GM12878 (cell line): ENCODE results near the gene SPTLC3. TPM values are rescaled to one million over a fixed set of nuclear protein-coding genes. Genes with fewer than 3 reads are reported as not detected.

ENCODE experiments used
- ATAC-seq: fragments of 200-7000 bp; cut with Tn5 transposase; 3 replicates; pipeline ENCODE4 v1.9.1; 2020; ENCODE audit warnings: mild to moderate bottlenecking, moderate library complexity
- BruUV-seq: library from RNA; stranded (reverse); fragments of 400-500 nt; replicated peaks from 2 replicates; lab custom pipeline; 2021; lab: Mats Ljungman, UMichigan
- CTCF ChIA-PET: fragments of 300-600 bp; sonication (Branson Sonifier 250); formaldehyde crosslinking; extraction: SDS; loops from one replicate; lab custom pipeline; 2021; ENCODE audit warnings: inconsistent platforms; lab: Yijun Ruan, JAX
- POLR2A ChIA-PET: fragments of 350-600 bp; formaldehyde crosslinking; extraction: SDS; loops from one replicate; lab custom pipeline; 2021; ENCODE audit warnings: inconsistent platforms; lab: Charles Lee
- RAD21 ChIA-PET: fragments of 300-600 bp; sonication (Branson Sonifier 250); formaldehyde crosslinking; loops from one replicate; lab custom pipeline; 2023; ENCODE audit warnings: antibody characterized with exemption; ENCODE audit not compliant: unreplicated experiment; lab: Charles Lee
- SMC1A ChIA-PET: fragments of 300-600 bp; sonication (Branson Sonifier 250); formaldehyde crosslinking; loops from one replicate; lab custom pipeline; 2023; ENCODE audit not compliant: unreplicated experiment, uncharacterized antibody; lab: Charles Lee
- DNase-seq: peaks from one replicate; pipeline ENCODE4 v3.0.0-alpha.2; 2011; ENCODE audit warnings: low read depth, low spot score
- FAIRE-seq: peaks from 3 replicates; lab custom pipeline; 2011; peaks lifted over from hg19 to GRCh38; lab: Jason Lieb, UNC
- H2AFZ ChIP-seq: 2 replicates; pipeline ENCODE4 v1.6.0; 2011; ENCODE audit warnings: low read depth, low read length, control low read depth; ENCODE audit not compliant: control insufficient read depth
- H3K27ac ChIP-seq: 2 replicates; pipeline ENCODE4 v1.5.1; 2011; ENCODE audit warnings: control low read depth; ENCODE audit not compliant: control insufficient read depth, insufficient read depth
- H3K27me3 ChIP-seq, 2 experiments: replicated peaks in 1 of 2; 2 replicates each; pipeline versions ENCODE4 v1.6.0 to v1.6.1; 2011; ENCODE audit warnings: low read length in 1 of 2; ENCODE audit not compliant: control insufficient read depth in 2 of 2, insufficient read depth in 2 of 2
- H3K36me3 ChIP-seq, 2 experiments: 2 replicates each; pipeline ENCODE4 v1.5.1; 2011; ENCODE audit warnings: low read length in 1 of 2; ENCODE audit not compliant: control insufficient read depth in 2 of 2, insufficient read depth in 2 of 2
- H3K4me1 ChIP-seq: 2 replicates; pipeline ENCODE4 v1.6.1; 2011; ENCODE audit warnings: mild to moderate bottlenecking, low read length, moderate library complexity, mixed read lengths; ENCODE audit not compliant: control insufficient read depth, insufficient read depth
- H3K4me2 ChIP-seq: 2 replicates; pipeline ENCODE4 v1.6.0; 2011; ENCODE audit warnings: control low read depth; ENCODE audit not compliant: control insufficient read depth, insufficient read depth
- H3K4me3 ChIP-seq: fragments of 200-600 bp; sonication (generic); 2 replicates; pipeline ENCODE4 v1.5.1; 2016
- H3K79me2 ChIP-seq: 2 replicates; pipeline ENCODE4 v1.6.0; 2011; ENCODE audit warnings: low read length; ENCODE audit not compliant: control insufficient read depth, insufficient read depth
- H3K9ac ChIP-seq: 2 replicates; pipeline ENCODE4 v1.8.0; 2011; ENCODE audit warnings: low read length, control low read depth, mixed read lengths; ENCODE audit not compliant: control insufficient read depth, insufficient read depth
- H3K9me3 ChIP-seq: replicated peaks from 3 replicates; pipeline ENCODE4 v1.5.1; 2011; ENCODE audit warnings: mild to moderate bottlenecking, low read length; ENCODE audit not compliant: control insufficient read depth, insufficient read depth
- H4K20me1 ChIP-seq: 2 replicates; pipeline ENCODE4 v1.6.0; 2011; ENCODE audit not compliant: control insufficient read depth, insufficient read depth
- BACH1 ChIP-seq: fragments of 450-650 bp; IDR thresholded peaks from 2 replicates; pipeline ENCODE4 v1.6.1; 2017; ENCODE audit warnings: mild to moderate bottlenecking, borderline replicate concordance
- CREB1 ChIP-seq: IDR thresholded peaks from 2 replicates; pipeline ENCODE4 v1.6.1; 2012; ENCODE audit warnings: low read depth, mild to moderate bottlenecking, inconsistent platforms
- ESRRA ChIP-seq: IDR thresholded peaks from 2 replicates; pipeline ENCODE4 v1.6.1; 2012; ENCODE audit warnings: mild to moderate bottlenecking, low read length, improper control_type of control experiment
- MXI1 ChIP-seq: fragments of 150-350 bp; IDR thresholded peaks from 2 replicates; pipeline ENCODE4 v1.6.1; 2011; ENCODE audit warnings: low read depth, mild to moderate bottlenecking, inconsistent platforms, low read length, improper control_type of control experiment
- RELA ChIP-seq: fragments of 450-650 bp; IDR thresholded peaks from 2 replicates; pipeline ENCODE4 v1.8.0; 2014; ENCODE audit warnings: borderline replicate concordance; ENCODE audit not compliant: partially characterized antibody
- RUNX3 ChIP-seq: IDR thresholded peaks from 2 replicates; pipeline ENCODE4 v1.6.1; 2012; ENCODE audit warnings: low read length, inconsistent platforms
- SUZ12 ChIP-seq: fragments of 200-600 bp; sonication (generic); IDR thresholded peaks from one replicate; pipeline ENCODE4 v1.6.1; 2018; ENCODE audit warnings: antibody characterized with exemption, mild to moderate bottlenecking; ENCODE audit not compliant: unreplicated experiment
- TAF1 ChIP-seq: IDR thresholded peaks from 2 replicates; pipeline ENCODE4 v1.6.1; 2011; ENCODE audit warnings: mild to moderate bottlenecking, low read depth, low read length, borderline replicate concordance
- ZBED1 ChIP-seq: IDR thresholded peaks from 2 replicates; pipeline ENCODE4 v1.6.1; 2016; ENCODE audit warnings: borderline replicate concordance
- ZNF207 ChIP-seq: fragments of 450-650 bp; IDR thresholded peaks from 2 replicates; pipeline ENCODE4 v1.6.1; 2014; ENCODE audit warnings: antibody characterized with exemption, mild to moderate bottlenecking, borderline replicate concordance
- WGBS: methylation state at CpG from one replicate; pipeline ENCODE4 v1.1.6; 2016; ENCODE audit warnings: low lambda C conversion rate; ENCODE audit not compliant: insufficient replicate concordance, insufficient coverage; ENCODE audit errors: missing lambda C conversion rate; 5-methylcytosine and 5-hydroxymethylcytosine counted together
- in situ Hi-C: fragments of 300-500 bp; cut with MboI; formaldehyde crosslinking; loops from 9 replicates; pipeline ENCODE4 v1.14.3; 2018; ENCODE audit warnings: mixed read lengths
- intact Hi-C: fragments of 100-400 bp; cut with micrococcal nuclease; formaldehyde crosslinking; loops from one replicate; pipeline ENCODE4 v1.14.2; 2022; ENCODE audit not compliant: unreplicated experiment
- polyA plus RNA-seq, 11 experiments: library from polyadenylated mRNA; depleted of rRNA in 4 of 11; unstranded in 6 of 11; stranded (reverse) in 5 of 11; fragments of >200 nt; fragmentation: Nextera tagmentation in 4 of 11; fragmentation: Illumina TruSeq in 1 of 11; extraction: Ambion mirVana in 4 of 11; extraction: Trizol in 1 of 11; gene quantifications; 1 replicate in 1 of 11; 2 replicates in 10 of 11; pipeline versions ENCODE4 v1.2.1 to v1.2.3, GENCODE V29; 2011 to 2016; ENCODE audit warnings: inconsistent platforms in 2 of 11, missing spikeins in 2 of 11, low read depth in 1 of 11
- total RNA-seq, 4 experiments: library from RNA; depleted of rRNA in 3 of 4; stranded (reverse); fragments of >200 nt in 3 of 4; fragmentation: Illumina TruSeq in 1 of 4; extraction: Trizol in 1 of 4; gene quantifications; 2 replicates each; pipeline versions ENCODE4 v1.2.1 to v1.2.3, GENCODE V29; 2013 to 2021
- TF ChIP-seq, protein P1 (sequence below): fragments of 150-350 bp; IDR thresholded peaks from 2 replicates; pipeline ENCODE4 v1.6.1; 2016; ENCODE audit warnings: low read depth, low read length
- TF ChIP-seq, protein P2 (sequence below): fragments of 450-650 bp; IDR thresholded peaks from 2 replicates; pipeline ENCODE4 v1.6.1; 2016; ENCODE audit warnings: mild to moderate bottlenecking, moderate library complexity, borderline replicate concordance
- TF ChIP-seq, protein P3 (sequence below): fragments of 450-650 bp; IDR thresholded peaks from 2 replicates; pipeline ENCODE4 v1.6.1; 2017; ENCODE audit warnings: low read depth, mild to moderate bottlenecking, moderate library complexity
- TF ChIP-seq, protein P4 (sequence below): fragments of 450-650 bp; IDR thresholded peaks from 2 replicates; pipeline ENCODE4 v1.6.1; 2016; ENCODE audit warnings: mild to moderate bottlenecking

SPTLC3 gene
- total and polyA plus RNA-seq, 10 of the 15 experiments (the other 5 are each of a cell fraction or from before 2014, with no cell fraction given) = 0.04 to 0.29 (median 0.06) TPM; not detected in 7

DNA sequence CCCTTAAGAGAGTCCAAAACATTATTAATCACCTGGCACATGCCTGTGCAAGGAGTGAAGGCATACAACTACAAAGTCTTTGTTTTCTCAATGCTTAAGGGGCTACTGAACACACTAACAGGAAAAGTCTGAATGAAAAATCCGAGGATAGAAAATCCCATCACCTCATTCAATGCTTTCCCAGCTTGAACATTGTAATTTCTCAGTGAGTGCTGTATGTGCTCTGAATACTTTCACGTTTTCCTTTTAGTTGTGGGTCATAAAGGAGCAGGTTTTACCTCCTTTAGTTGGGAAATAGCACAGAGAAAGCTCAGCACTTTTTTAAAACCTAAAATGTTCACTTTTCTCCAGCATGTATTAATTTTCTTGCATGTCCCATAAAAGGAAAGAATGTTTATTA lies 45.9 kb upstream of the SPTLC3 start:
- Histone ChIP-seq H3K4me1 (no peaks in the 10 kb centered on the region), H3K79me2 (no peaks in the 10 kb centered on the region), H3K9me3 (no peaks in the 10 kb centered on the region), H3K36me3 (no peaks in the 10 kb centered on the region), H3K27me3 (no peaks in the 10 kb centered on the region), H4K20me1 (no peaks in the 10 kb centered on the region), H2AFZ (no peak overlapping the region), H3K4me2 (no peak overlapping the region), H3K27ac (no peak overlapping the region), H3K9ac (no peak overlapping the region), H3K4me3 (no peak overlapping the region)
- SMC1A ChIA-PET = no interaction called here
- POLR2A ChIA-PET = no interaction called here
- no peak for ATAC-seq
- no TSS peak for BruUV-seq
- DNase-seq = no peak
- in situ Hi-C loops = no loop called here
- WGBS = 0% methylated on average over 2 of the region's 2 CpGs
- FAIRE-seq = no peak
- RAD21 ChIA-PET = no interaction called here
- CTCF ChIA-PET = no interaction called here
- intact Hi-C loops = no loop called here
- TF ChIP-seq TAF1 (no peak), ESRRA (no peak), ZNF207 (no peak), CREB1 (no peak), SUZ12 (no peak), ZBED1 (no peak), RUNX3 (no peak), BACH1 (no peak), RELA (no peak), MXI1 (no peak)
- TF ChIP-seq, protein P1, sequence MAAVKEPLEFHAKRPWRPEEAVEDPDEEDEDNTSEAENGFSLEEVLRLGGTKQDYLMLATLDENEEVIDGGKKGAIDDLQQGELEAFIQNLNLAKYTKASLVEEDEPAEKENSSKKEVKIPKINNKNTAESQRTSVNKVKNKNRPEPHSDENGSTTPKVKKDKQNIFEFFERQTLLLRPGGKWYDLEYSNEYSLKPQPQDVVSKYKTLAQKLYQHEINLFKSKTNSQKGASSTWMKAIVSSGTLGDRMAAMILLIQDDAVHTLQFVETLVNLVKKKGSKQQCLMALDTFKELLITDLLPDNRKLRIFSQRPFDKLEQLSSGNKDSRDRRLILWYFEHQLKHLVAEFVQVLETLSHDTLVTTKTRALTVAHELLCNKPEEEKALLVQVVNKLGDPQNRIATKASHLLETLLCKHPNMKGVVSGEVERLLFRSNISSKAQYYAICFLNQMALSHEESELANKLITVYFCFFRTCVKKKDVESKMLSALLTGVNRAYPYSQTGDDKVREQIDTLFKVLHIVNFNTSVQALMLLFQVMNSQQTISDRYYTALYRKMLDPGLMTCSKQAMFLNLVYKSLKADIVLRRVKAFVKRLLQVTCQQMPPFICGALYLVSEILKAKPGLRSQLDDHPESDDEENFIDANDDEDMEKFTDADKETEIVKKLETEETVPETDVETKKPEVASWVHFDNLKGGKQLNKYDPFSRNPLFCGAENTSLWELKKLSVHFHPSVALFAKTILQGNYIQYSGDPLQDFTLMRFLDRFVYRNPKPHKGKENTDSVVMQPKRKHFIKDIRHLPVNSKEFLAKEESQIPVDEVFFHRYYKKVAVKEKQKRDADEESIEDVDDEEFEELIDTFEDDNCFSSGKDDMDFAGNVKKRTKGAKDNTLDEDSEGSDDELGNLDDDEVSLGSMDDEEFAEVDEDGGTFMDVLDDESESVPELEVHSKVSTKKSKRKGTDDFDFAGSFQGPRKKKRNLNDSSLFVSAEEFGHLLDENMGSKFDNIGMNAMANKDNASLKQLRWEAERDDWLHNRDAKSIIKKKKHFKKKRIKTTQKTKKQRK = no peak
- TF ChIP-seq, protein P2, sequence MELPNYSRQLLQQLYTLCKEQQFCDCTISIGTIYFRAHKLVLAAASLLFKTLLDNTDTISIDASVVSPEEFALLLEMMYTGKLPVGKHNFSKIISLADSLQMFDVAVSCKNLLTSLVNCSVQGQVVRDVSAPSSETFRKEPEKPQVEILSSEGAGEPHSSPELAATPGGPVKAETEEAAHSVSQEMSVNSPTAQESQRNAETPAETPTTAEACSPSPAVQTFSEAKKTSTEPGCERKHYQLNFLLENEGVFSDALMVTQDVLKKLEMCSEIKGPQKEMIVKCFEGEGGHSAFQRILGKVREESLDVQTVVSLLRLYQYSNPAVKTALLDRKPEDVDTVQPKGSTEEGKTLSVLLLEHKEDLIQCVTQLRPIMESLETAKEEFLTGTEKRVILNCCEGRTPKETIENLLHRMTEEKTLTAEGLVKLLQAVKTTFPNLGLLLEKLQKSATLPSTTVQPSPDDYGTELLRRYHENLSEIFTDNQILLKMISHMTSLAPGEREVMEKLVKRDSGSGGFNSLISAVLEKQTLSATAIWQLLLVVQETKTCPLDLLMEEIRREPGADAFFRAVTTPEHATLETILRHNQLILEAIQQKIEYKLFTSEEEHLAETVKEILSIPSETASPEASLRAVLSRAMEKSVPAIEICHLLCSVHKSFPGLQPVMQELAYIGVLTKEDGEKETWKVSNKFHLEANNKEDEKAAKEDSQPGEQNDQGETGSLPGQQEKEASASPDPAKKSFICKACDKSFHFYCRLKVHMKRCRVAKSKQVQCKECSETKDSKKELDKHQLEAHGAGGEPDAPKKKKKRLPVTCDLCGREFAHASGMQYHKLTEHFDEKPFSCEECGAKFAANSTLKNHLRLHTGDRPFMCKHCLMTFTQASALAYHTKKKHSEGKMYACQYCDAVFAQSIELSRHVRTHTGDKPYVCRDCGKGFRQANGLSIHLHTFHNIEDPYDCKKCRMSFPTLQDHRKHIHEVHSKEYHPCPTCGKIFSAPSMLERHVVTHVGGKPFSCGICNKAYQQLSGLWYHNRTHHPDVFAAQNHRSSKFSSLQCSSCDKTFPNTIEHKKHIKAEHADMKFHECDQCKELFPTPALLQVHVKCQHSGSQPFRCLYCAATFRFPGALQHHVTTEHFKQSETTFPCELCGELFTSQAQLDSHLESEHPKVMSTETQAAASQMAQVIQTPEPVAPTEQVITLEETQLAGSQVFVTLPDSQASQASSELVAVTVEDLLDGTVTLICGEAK = no peak
- TF ChIP-seq, protein P3, sequence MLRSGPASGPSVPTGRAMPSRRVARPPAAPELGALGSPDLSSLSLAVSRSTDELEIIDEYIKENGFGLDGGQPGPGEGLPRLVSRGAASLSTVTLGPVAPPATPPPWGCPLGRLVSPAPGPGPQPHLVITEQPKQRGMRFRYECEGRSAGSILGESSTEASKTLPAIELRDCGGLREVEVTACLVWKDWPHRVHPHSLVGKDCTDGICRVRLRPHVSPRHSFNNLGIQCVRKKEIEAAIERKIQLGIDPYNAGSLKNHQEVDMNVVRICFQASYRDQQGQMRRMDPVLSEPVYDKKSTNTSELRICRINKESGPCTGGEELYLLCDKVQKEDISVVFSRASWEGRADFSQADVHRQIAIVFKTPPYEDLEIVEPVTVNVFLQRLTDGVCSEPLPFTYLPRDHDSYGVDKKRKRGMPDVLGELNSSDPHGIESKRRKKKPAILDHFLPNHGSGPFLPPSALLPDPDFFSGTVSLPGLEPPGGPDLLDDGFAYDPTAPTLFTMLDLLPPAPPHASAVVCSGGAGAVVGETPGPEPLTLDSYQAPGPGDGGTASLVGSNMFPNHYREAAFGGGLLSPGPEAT = no peak
- TF ChIP-seq, protein P4, sequence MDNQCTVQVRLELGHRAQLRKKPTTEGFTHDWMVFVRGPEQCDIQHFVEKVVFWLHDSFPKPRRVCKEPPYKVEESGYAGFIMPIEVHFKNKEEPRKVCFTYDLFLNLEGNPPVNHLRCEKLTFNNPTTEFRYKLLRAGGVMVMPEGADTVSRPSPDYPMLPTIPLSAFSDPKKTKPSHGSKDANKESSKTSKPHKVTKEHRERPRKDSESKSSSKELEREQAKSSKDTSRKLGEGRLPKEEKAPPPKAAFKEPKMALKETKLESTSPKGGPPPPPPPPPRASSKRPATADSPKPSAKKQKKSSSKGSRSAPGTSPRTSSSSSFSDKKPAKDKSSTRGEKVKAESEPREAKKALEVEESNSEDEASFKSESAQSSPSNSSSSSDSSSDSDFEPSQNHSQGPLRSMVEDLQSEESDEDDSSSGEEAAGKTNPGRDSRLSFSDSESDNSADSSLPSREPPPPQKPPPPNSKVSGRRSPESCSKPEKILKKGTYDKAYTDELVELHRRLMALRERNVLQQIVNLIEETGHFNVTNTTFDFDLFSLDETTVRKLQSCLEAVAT = no peak
